Left kidney (tissue), 2 donors: Measurements from ENCODE around the gene PTK7. TPM values are rescaled to one million over a fixed set of nuclear protein-coding genes. Genes with fewer than 3 reads are reported as not detected.
"Not testable (repeated sequence)": the region's sequence is repeated elsewhere in the genome, so short reads cannot be mapped to it uniquely, and the experiment has no call there.

Source experiments
- DNase-seq: peaks from one replicate; pipeline ENCODE4 v3.0.0-alpha.2; 2013
- polyA plus RNA-seq: library from polyadenylated mRNA; unstranded; fragments of 120-200 nt; gene quantifications from one replicate; pipeline ENCODE4 v1.2.1, GENCODE V29; 2013; ENCODE audit not compliant: insufficient read length

The PTK7 gene
- polyA plus RNA-seq, 1 donor, result 213 TPM

DNA sequence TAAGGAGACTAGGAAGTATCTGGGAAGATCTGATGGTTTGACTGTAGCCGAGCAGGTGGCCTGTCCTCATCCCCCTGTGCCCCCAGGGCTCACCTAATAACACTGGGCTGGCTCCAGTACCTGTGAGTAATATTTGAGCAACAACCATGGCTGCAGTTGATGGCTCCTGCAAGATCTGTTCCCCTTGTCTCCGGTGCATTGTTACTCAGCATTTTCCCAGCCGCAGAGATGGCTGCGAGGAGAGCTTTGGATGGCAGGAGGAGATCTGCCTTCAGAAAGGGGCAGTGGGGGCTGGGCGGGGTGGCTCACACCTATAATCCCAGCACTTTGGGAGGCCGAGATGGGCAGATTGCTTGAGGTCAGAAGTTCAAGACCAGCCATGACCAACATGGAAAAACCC, 39.3 kb downstream of the PTK7 start:
- no peak for DNase-seq

DNA sequence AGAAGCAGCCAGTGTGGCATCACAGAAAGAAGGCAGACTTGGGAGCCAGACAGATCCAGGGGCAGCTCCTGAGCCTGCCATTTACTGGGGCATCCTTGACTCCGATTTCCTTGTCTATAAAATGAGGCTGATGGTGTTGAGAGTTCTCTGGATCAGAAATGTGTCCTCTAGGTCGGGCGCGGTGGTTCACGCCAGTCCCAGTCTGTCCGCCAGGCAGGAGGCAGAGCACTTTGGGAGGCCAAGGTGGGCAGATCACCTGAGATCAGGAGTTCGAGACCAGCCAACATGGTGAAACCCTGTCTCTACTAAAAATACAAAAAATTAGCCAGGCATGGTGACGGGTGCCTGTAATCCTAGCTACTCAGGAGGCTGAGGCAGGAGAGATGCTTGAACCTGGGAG, 41.4 kb downstream of the PTK7 start:
- not testable (repeated sequence) for DNase-seq

DNA sequence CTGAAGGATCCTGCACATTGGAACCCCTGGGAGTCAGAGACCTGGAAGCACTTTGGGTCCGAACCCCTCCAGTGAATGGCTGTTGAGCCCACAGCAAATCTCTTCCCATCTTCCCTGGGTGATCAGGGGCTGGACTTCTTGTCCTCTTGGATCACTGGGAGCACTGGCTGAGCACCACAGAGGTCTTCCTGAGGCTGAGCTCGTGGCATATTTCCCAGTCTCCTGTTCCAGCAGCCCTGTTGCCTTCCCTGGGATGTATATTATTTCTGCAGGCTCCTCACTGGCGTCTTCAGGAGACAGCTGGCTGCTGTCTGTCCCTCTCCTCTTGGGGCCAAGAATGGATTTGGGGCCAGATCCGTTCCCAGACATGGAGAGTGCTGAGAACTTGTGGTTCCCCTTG, 43.4 kb downstream of the PTK7 start:
- no peak for DNase-seq

DNA sequence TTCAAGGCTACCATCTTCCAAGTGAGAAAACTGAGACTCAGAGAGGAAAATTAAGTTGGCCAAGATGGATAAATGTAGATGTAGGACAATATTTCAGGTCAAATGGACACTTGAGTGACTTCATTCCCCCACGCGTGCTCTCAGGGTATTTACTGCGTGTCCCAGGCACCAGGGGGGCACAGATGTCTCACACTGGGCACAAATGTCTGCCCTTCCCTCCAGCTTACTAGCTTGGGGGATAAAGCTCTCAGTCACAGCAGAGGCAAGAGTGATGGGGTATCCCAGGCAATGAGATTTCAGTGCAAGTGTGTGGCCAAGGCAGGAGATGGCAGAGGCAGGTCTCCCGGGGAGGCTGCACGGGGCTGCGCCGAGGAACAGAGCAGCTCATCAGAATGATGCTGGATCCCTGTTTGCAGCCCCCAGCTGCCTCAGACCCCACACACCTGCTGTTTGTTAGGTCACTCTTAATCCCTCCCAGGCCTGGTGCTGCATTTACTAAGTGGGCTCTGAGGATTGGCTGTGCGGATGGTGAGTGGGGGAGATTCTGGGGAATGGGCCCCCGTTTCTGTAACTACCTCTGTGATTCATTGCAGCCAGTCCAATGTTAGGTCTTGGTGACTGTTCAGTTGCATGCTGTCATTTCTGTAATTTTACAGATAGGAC, 44.1 kb downstream of the PTK7 start:
- DNase-seq, result no peak

DNA sequence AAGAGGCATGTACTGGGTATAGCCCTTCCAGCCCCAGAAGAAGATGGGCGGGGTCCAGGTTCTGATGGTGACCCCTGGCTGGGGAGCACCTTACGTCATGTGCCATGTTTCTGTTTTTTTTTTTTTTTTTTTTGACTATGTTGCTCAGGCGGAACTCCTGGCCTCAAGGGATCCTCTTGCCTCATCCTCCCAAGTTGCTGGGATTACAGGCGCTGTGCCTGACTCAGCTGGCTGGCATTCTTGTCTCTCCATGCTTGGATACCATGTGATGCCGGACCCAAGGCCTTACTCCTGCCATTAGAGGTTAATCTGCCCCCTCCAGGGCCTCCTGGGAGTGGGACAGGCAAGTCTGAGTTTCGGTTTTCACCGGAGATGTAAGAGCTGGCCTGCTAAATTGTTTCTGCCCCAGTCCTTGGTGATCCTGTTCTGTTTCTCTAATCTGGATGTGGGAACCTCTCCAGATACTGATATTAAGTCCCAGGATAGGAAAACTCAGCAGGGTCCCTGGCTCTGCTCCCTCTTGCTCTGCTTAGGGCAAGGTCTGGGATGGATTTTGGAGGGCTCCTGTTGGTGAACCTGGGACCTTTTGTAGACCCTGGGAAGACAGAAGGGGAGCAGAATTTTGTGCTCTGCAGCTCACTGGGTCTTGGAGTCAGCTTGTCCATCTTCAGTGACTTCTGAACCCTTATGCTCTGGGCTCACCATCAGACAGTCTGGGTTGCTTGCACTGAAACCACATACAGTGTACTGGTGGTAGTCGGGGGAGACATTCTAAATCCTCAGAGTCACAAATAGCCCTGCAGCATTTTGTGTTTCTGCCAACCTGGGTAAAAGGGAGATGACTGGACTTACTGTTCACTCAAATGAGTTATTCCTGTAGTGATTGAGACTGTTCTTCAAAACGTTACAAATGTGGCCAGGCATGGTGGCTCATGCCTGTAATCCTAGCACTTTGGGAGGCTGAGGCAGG, 45.1 kb downstream of the PTK7 start:
- DNase-seq, result no peak

DNA sequence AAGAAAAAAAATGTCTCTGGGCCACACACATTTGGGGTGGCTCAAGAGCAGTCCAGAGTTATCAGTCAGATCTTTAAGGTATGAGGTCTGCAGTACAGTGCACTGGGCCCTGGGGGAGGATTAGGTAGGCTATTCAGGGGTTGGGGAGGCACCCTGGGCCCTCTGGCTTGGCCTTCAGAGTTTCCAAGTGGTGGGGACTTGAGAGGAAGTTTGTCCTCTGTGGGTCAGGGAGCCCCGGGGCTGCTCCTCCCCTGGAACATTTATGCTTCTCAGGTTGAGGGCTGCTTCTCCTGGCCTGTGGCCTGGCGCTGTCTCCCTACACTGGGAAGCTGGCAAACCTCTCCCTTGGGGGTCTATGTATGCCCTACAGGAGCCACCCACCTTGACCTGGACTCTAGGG, 46.0 kb downstream of the PTK7 start:
- DNase-seq, result no peak

DNA sequence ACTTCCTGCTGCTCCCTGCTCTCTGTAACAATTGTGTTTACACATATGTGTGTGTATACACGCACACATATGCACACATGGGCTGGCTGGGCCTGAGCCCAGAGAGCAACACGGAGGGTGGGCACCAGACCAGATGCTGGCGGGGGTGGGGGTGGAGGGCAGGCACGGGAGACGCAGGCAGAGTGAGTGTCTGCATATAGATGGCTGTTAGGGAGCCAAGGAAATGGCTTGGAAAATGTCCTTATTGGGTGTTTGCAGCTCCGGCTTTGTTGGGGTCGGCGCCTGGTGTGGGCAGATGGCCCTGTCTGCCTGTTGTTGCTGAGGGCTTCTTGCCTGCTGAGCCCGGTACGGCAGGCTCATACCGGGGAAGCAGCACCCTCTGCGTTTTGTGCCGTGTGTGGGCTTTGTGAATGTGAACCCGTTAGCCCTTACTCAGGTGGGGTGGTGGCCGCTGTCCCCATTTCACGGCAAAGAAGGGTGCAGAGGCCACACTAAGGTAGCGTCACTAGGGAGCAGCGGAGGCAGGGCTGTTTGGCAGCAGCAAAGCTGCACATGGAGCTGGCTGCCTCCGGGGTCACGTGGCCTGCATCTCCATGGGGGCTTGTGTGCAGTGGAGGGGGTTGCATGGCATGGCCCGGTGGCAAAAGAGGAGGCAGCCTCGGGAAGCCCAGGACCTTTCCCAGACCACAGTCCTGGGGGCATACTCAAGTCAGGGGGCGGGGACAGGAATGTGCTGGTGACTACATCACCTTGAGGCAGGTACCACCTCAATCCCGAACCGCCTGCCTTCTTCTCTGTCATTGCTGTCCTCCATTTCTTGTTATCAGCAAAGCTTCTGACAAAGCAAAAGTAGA, 47.6 kb downstream of the PTK7 start:
- no peak for DNase-seq

DNA sequence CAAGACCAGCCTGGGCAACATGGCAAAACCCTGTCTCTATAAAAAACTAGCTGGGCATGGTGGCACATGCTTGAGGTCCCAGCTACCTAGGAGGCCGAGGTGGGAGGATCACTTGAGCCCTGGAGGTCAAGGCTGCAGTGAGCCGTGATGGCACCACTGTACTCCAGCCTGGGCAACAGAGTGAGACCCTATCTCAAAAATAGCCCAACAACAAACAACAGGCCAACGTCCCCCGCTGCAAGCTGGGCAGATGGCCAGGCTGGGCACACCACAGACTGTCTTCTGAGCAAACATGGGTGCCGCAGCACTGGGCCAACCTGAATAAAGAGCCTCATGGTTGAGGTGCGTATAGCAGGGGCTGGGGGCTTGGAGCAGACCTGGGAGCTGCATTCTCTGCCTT, 48.4 kb downstream of the PTK7 start:
- no peak for DNase-seq

DNA sequence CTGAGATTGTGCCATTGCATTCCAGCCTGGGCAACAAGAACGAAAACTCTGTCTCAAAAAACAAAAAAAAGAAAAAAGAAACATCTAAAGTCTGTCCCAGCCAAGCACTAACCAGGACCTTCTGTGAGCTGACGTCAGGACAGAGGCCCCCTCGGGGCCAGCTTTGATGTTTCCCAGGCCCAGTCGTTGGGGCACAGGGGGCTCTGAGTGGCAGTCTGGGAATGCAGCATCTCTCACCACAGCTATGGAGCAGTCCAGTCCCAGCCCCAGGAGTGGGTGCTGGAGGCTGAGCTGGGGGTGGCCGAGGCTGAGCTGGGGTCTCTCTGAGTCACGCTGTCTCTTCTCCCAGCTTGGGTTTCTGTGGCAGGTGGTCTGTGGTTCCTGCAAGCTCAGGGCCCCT, 49.0 kb downstream of the PTK7 start:
- no peak for DNase-seq

DNA sequence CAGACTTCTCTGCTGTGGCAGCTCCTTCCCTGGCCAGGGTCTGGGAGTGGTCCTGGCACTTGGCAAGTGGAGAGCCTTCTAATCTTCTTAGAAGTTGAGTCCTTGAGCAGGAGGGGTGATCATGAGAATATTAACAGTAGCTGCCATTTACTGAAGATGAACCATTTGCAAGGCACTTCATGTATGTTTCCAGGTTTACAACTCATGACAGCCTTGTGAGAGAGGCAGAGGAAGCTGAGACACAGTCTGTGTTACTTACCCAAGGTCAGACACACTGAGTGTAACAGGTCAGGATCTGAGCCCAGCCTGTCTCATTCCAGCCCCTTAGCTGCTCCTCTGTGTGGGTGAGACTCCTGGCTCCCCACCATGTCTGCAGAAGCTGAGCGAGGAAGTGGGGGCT, 49.4 kb downstream of the PTK7 start:
- DNase-seq, result no peak

DNA sequence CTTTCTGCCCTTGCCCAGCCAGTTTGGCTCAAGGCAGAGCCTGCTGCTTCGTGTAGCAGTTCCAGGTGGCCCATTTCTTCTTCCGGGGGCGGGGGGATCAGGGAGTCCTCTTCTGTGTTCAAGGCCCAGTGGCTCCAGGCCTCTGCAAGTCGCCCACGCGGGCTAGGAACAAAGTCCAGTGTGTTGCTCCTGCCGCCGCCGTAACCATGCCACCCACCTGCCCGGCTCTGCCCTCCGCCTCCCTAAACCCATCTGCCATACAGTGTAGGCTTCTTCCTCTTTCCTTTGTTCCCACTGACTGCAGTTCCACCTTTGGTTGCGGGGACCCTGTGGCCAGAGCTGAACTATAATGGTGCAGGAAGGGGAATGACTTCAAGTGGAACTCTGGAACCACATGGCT, 51.1 kb downstream of the PTK7 start:
- no peak for DNase-seq

DNA sequence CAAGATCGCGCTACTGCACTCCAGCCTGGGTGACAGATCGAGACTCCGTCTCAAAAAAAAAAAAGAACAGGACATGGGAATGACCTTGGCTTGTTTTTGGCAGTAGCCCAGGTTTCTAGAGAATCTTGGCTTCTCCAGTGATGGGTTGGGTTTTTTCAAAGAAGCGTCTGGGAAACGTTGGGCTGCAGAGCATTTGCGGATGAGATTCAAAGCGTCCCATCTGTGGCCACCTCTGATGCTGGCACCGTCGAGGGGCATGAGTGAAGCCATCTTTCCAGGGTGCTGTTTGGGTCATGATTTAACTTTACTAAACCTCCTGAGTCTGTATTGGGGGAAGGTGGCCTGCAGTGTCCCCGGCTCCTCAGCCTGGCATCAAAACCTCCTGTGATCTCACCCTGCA, 51.8 kb downstream of the PTK7 start:
- no peak for DNase-seq

DNA sequence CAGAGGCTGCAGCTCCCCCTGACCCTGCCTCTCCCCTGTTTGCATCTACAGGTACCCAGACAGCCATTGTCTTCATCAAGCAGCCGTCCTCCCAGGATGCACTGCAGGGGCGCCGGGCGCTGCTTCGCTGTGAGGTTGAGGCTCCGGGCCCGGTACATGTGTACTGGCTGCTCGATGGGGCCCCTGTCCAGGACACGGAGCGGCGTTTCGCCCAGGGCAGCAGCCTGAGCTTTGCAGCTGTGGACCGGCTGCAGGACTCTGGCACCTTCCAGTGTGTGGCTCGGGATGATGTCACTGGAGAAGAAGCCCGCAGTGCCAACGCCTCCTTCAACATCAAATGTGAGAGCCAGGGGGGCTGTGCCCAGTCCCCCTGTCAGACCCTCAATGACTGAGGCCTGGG, 52.8 kb downstream of the PTK7 start:
- no peak for DNase-seq

DNA sequence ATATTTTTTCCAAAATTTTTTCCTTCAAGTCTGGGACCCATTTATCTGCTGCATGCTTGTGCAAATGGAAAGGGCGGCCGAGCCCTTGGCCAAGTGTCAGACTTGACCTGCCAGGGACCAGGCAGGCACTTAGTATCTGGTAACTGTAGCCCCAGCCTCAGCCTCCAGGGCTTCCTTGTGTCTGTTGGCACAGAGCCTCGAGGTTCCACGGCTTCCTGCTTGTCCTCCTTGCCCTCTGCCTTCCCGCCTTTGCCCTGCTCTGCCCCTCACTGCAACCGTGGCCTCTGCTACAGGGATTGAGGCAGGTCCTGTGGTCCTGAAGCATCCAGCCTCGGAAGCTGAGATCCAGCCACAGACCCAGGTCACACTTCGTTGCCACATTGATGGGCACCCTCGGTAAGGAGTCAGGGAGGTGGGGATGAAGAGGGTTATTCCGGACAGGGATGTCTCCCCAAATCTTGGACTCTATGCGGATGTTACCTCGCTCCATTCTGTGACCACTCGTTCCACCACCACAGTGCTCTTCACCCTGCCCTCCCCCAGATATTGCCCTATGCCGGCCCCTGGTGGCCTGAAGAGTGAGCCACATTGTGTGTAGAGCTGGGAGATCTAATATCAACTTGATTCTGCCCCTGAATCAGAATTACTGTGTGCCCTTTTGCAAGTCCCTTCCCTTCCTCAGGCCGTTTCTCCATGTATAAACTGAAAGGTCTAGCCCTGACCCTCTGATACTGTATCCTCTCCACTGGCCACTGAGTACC, 53.5 kb downstream of the PTK7 start:
- no peak for DNase-seq

DNA sequence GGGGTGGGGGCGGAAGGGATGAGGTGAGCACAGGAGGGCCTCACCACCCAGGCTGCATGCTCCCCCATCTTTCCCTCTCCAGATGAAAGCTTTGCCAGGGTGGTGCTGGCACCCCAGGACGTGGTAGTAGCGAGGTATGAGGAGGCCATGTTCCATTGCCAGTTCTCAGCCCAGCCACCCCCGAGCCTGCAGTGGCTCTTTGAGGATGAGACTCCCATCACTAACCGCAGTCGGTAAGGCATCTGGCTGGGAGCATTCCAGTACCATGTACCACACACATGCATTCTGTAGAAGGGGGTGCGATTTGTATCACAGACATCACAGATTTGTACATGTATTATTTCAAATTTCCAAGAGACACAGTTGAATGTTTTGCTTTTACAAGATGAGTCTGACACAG, 54.3 kb downstream of the PTK7 start:
- DNase-seq, result no peak

DNA sequence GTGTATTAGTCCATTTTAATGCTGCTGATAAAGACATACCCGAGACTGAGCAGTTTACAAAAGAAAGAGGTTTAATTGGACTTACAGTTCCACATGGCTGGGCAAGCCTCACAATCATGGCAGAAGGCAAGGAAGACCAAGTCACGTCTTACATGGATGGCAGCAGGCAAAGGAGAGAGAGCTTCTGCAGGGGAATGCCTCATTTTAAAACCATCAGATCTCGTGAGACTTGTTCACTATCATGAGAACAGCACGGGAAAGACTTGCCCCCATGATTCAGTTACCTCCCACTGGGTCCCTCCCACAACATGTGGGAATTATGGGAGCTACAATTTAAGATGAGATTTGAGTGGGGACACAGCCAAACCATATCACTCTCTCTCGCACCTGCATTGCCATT, 55.3 kb downstream of the PTK7 start:
- not testable (repeated sequence) for DNase-seq

DNA sequence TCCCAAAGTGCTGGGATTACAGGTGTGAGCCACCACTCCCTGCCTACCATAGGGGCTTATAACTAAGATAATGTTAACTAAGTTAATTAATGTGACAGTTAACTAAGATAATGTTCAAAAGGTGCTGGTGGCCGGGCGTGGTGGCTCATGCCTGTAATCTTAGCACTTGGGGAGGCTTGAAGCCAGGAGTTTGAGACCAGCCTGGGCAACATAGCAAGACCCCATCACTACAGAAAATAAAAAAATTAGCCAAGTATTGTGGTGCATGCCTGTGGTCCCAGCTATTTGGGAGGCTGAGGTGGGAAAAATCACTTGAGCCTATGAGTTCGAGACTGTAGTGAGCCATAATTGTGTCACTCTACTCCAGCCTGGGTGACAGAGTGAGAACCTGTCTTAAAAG, 62.2 kb downstream of the PTK7 start:
- DNase-seq, result no peak

DNA sequence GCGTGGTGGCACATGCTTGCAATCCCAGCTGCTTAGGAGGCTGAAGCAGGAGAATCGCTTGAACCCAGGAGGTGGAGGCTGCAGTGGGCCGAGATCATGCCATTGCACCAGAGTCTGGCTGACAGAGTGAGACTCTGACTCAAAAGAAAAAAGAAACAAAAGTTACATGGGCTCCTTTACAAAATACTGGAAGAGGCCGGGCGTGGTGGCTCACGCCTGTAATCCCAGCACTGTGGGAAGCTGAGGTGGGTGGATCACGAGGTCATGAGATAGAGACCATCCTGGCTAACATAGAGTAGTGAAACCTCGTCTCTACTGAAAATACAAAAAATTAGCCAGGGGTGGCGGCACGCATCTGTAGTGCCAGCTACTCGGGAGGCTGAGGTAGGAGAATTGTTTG, 63.9 kb downstream of the PTK7 start:
- DNase-seq, result not testable (repeated sequence)

DNA sequence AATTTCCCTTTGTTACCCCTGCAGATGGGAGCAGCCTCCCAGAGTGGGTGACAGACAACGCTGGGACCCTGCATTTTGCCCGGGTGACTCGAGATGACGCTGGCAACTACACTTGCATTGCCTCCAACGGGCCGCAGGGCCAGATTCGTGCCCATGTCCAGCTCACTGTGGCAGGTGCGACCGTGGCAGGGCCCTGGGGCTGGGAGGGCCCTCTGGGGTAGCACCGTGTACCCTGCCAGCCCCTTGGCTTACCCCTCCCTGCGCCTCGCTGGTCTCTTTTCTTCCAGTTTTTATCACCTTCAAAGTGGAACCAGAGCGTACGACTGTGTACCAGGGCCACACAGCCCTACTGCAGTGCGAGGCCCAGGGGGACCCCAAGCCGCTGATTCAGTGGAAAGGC, 65.5 kb downstream of the PTK7 start:
- no peak for DNase-seq

DNA sequence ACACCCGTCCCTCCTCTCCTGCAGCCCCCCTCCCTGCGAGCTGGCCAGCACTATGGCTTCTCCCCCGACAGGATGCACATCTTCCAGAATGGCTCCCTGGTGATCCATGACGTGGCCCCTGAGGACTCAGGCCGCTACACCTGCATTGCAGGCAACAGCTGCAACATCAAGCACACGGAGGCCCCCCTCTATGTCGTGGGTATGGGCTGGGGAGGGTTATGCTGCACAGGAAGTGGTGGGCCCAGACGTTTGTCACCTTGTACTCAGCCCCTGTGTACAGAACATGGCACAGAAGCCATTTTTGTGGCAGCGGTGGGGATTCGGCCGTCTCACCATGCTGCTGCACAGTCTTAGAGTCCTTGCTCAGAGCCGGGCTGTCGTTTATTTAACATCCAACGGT, 66.0 kb downstream of the PTK7 start:
- no peak for DNase-seq

DNA sequence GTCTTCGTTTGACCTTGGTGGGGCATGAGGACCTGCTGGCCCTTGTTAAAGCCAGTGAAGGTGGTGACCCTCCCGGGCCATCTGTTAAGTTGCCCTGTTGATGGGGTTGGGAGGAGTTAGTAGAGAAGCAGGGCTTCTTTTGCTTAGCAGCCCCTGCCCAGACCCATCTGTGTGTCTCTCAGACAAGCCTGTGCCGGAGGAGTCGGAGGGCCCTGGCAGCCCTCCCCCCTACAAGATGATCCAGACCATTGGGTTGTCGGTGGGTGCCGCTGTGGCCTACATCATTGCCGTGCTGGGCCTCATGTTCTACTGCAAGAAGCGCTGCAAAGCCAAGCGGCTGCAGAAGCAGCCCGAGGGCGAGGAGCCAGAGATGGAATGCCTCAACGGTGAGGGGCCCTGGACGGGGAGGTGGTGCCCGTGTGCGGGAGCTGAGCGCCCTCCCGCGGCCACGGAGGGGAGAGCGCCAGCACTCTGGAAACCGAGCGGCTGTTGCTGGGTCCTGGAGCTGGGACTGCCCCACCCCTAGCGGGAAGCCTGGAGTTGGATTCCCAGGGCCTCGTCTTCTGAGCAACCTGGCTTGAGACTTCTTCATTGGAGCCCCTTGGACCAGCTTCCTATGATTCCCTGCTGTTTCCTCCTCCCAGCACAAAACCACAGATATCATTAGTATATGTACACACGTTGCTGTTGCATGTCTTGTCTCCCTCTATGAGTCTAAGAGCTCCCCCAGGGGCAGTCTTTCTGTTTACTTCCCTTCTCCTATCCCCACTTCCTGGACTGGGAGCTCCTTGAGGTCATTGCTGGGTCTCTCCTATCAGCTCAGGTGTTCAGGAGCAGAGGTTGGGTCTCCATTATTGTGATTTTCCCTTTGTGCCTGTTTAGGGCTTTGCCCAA, 67.4 kb downstream of the PTK7 start:
- DNase-seq, result peak; percentile 86
